HG02759 (cell line): Measurements from ENCODE around the gene SPATS2L.

Source experiments
- ATAC-seq: cut with Tn5 transposase; IDR thresholded peaks from one replicate; pipeline ENCODE4 v1.9.1; 2021; ENCODE audit warnings: mild to moderate bottlenecking, moderate library complexity; ENCODE audit not compliant: unreplicated experiment

Gene SPATS2L, protein sequence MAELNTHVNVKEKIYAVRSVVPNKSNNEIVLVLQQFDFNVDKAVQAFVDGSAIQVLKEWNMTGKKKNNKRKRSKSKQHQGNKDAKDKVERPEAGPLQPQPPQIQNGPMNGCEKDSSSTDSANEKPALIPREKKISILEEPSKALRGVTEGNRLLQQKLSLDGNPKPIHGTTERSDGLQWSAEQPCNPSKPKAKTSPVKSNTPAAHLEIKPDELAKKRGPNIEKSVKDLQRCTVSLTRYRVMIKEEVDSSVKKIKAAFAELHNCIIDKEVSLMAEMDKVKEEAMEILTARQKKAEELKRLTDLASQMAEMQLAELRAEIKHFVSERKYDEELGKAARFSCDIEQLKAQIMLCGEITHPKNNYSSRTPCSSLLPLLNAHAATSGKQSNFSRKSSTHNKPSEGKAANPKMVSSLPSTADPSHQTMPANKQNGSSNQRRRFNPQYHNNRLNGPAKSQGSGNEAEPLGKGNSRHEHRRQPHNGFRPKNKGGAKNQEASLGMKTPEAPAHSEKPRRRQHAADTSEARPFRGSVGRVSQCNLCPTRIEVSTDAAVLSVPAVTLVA

GRCh38 chr2:200306196-200306930 is at the start of gene SPATS2L:
SPATS2L (plus strand) TSS chr2:200306693; CDS start chr2:200389245, 82,552 bp downstream.
- ATAC-seq = peak; percentile 60

- no peak for ATAC-seq
Observed at GRCh38 chr2:200257570-200257969, 48.9 kb upstream of the SPATS2L start.

GRCh38 chr2:200258081-200258480 is 48.4 kb upstream of the SPATS2L start:
- no peak for ATAC-seq

DNA sequence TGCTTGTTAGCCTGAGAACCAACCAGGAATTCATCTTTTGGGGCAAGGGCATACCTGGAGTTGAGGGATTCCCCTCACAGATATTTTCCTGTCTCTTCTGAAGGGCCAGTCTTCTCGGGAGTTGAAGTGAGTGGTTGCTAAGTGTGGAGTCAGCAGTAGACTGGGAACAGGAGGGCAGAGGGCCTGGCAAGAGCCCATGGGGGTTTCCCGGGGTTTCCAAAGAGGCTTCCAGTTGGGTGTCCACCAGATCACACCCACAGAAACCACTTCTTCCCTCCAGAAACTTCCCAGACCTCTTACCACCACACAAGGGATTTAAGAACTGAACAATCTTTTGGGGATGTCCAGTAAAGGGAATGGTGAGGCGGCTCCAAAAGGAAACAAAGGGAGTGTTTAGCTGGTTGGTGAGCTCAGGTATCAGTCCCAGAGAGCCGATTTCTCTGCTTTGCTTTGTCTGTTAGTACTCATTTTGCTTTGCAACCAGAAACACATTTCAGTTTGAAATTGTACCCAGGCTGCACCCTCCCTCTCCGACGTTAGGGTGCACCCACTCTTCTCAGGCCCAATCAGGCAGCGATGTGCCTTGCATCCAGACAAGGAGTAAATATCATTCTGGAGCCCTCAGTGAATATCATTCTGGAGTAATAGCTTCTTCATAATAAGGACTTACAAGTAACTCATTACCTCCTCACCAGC is 47.5 kb upstream of the SPATS2L start:
- no peak for ATAC-seq

- ATAC-seq = no peak
Observed at GRCh38 chr2:200259577-200259957, 46.9 kb upstream of the SPATS2L start.

- no peak for ATAC-seq
Observed at GRCh38 chr2:200262047-200262446, 44.4 kb upstream of the SPATS2L start.

DNA sequence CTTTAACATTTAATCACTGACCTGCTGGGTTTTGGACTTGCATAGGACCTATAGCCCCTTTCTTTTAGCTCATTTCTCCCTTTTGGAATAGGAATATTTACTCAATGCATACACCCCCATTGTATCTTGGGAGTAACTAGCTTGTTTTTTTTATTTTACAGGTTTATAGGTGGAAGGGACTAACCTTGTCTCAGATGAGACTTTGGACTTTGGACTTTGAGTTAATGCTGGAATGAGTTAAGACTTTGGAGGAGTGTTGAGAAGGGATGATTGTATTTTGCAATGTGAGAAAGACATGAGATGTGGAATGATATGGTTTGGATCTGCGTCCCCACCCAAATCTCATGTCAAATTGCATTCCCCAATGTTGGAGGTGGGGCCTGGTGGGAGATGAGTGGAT is 43.2 kb upstream of the SPATS2L start:
- ATAC-seq = no peak

GRCh38 chr2:200264631-200265030 is 41.9 kb upstream of the SPATS2L start:
- ATAC-seq = no peak

- no peak for ATAC-seq
Observed at GRCh38 chr2:200266406-200266805, 40.1 kb upstream of the SPATS2L start.

DNA sequence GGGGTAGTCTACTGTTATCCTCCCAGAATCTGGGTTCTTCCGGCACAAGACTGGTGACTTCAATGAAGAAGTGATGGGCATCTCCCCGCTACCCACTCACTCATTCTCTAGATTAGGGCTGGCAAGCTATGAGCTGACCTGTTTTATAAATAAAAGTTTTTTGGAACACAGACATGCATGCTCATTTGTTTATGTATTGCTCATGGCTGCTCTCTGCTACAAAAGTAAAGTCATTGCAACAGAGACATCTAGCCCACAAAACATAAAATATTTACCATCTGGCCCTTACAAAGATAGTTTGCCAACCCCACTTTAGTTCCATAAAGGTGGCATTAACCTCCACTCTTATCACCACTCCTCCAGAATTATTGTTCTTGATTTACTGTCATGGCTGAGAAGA is 39.1 kb upstream of the SPATS2L start:
- no peak for ATAC-seq

DNA sequence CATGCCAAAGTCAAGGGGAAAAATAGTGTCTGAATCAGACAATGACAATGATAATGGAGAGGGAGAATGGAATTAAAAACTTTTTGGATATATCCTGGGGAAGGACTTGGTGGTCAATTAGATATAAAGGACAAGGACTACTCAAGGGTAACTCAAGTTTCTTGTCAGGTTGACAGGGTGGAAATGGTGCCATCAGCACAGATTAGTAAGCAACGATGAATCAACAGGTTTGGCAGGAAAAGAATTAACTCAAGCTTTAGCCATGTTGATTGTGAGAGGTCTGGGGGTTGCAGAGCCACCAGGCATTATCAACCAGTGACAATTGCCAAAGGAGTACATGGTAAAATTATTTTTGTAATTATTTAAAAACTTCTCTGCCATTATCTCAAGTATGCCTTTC is 35.8 kb upstream of the SPATS2L start:
- no peak for ATAC-seq

DNA sequence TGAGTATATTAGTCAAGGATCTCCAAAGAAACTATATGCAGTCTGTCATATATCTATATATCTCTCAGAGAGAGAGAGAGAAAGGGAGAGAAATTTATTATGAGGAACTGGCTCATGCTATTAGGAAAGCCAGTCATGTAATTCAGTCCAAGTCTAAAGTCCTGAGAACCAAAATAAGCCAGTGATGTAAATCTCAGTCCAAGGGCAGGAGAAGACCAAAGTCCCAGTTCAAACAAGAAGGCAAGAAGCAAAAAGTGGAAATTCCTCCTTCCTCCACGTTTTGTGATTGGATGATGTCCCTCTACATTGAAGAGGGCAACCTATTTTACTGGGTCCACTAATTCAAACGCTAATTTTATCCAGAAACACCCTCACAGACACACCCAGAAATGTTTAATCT is 34.2 kb upstream of the SPATS2L start:
- ATAC-seq = no peak

GRCh38 chr2:200274116-200275075 is 32.1 kb upstream of the SPATS2L start:
- no peak for ATAC-seq

GRCh38 chr2:200275295-200276013 is 31.0 kb upstream of the SPATS2L start:
- no peak for ATAC-seq

DNA sequence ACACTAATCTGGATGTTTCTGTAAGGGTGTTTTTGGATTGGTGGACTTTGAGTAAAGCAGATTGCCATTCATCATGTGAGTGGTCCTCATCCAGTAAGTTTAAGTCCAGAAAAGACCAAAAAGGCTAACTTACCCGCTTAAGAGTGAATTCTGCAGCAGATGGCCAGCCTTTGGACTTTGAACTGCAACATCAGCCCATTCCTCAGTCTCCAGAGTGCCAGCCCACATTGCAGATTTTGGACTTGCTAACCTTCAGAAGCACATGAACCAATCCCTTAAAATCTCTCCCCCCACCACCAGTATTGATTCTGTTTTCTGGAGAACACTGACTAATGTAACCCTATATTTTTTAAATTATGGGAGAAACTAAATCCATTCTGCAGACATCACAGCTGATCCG is 30.0 kb upstream of the SPATS2L start:
- no peak for ATAC-seq

DNA sequence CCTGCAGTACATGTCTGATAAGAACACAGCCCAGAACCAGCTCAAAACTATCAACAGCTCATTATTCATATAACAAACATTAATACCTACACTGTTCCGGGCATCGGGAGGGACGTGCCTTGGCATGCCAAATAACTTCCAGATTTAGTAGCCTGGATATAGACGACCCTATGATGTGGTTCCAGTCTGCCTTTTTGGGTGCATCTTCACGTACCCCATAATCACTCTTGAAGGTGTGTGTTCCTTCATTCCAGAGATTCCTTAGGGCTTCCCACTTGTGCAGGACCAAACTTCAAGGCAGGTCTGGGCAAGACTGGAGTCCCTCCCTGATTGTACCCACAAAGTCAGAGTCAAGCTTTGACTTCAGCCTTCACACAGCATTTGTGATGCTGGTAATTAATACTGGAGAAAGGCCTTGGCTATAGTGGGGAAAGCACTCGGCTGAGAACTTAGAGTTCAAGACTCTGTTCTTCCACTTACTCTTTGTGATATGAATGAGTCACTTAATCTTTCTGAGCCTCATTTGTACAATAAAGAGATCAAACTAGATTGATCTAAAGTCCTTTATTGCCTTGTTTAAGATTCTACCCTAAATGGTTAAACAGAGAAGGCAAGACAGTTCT is 27.7 kb upstream of the SPATS2L start:
- no peak for ATAC-seq

DNA sequence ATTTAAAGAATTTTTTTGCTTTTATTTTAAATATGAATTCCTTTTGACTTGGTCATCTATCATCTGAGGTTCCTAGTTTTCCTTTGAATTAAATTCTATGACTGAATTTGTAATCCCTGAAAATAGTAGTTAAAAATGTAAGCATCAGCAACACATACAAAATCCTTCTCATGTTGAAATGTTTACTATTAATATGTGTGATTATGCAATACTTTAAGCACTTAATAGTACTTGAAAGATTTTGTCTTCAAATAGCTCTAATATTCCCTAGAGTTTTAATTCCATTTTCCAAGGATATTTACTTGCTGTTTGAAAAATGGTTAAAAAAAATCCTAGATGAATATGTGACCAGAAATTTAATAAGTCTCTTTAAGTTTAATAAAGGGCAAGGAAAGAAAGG is 26.6 kb upstream of the SPATS2L start:
- ATAC-seq = no peak

DNA sequence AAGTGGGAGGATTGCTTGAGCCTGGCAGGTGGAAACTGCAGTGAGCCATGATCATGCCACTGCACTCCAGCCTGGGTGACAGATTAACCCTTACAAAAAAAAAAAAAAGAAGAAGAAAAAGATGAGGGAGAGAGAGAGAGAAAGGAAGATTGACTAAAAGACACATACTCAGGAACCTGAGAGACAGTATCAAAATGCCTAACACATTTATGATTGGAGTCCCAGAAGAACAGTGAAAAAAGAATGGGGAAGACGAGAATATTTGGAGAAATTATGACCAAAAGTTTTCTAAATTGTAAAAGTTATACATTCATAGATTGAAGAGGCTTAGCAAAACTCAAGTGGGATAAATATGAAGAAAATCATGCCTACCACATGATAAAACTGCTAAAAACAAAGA is 19.9 kb upstream of the SPATS2L start:
- ATAC-seq = no peak
